ENCODE measurements around the gene TNFRSF1B.

The TNFRSF1B gene

DNA sequence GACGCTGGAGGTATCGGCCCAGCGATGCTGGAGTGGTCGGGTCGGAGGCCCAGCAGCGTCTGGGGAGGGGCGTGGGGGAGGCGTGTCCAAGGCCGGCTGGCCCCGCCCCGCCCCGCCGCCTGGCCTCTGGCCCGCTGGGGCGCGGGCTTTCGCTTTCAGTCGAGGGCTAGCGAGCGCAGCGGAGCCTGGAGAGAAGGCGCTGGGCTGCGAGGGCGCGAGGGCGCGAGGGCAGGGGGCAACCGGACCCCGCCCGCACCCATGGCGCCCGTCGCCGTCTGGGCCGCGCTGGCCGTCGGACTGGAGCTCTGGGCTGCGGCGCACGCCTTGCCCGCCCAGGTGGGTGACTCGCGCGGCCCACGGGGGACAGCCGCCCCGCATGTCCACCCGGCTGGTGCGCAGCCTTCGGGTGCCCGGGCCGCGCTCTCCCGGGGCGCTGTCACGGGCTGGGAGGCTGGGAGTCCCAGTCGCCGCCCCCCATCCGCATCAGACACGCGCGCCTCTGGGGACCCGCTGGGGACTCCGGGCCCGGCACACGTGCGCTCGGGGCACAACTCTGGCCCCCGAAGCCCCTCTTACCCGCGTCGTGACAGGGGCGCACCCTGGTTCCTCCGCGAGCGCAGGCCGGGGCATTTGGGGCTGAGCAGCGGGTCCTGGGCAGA lies at the start of gene TNFRSF1B:
Gene TNFRSF1B, plus strand, starts transcription at position 158 of the 659 bp plus-strand sequence. Its CDS starts 101 bp downstream, at position 259.
- DNase-seq: peak; percentile 58

DNA sequence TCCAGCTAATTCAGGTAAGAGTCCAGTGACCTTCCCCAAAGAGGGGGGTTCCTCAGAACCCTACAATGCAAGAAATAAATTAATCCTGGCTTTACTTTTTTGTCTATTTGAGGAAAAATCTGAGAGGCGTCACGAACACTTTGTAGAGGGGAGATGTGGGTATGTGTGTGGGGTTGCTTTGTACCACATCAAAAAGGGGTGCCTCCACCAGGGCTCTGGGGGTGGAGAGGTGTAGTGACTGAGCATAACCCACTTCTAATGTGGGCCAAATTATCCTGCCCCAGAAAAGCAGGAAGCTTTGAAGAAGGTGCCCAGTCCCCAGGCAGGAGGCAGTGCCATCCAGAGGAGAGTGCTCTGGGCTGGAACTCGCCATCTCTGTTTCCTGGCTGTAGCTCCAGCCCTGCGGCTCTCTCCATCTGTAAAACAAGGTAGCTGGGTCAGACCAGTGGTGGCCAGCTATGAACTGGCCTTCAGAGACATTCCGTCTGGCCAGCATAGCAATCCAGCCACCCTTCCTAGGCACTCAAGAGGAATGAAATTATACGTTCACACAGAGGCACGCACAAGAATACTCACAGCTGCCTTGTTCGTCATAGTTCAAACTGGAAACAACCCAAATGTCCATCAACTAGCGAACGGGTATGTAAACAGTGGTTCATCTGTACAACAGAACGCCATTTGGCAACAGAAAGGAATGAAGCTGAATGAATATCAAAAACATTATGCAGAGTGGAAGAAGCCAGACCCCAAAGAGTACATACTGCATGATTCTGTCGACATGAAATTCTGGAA lies 45.4 kb upstream of the TNFRSF1B start:
- no peak for DNase-seq

DNA sequence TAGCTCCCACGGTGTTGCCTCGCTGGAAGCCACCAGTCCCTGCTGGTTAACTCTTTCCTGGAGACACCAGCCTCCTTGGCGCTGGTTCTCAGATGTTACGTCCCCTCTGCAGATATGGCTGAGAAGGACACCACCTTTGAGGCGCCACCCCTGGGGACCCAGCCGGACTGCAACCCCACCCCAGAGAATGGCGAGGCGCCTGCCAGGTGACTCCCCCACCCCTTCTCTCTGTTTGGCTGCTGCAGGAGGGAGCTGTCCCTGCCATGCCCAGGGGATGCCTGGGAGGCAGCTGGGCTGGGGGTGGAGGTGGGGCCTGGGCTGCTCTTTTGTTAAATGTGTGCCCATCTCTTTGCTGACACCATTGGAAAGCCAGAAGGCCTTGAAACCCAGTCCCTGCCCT lies 43.6 kb upstream of the TNFRSF1B start:
- DNase-seq: no peak

- peak; percentile 66 for DNase-seq
These were observed 41.9 kb upstream of the TNFRSF1B start for GRCh38 chr1:12124693-12125421.

DNA sequence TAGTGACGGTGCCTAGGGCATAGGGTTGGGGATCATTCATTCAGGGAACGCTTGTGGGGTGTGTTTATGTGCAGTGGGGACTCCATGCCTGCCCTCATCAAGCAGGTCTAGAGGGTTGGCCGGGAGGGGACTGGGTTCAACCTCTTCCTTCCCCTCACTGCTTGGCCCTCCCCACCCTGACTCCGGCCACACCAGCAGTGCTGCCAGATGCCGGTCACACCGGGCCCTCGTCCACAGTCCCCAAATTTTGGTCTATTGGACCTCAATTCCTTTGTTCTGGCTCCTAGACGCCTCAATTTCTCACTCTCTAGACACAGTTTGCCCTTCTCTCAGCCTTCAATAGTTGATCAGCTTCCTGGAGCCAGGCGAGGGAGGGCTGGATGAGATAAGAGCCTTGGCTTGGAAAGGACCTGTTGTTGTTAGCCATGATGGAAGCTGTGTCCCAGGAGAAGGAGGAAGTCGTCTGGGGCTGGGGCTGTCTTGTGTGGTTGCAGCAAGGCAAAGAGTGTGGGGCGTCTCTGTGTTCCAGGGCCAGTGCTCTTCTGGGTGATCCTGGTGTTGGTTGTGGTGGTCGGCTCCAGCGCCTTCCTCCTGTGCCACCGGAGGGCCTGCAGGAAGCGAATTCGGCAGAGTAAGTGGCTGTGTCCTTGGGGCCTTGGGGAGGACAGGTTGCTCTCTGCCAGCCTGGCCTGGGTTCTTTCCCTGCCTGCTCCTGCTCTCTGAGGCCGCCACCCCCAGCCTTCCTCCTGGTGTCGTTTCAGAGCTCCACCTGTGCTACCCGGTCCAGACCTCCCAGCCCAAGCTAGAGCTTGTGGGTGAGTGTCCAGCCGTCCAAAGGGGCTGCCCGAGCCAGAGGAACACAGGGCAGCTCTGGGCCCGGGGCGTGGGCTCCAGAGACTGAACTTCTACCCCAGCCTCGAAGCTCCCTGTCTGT lies 41.1 kb upstream of the TNFRSF1B start:
- no peak for DNase-seq

GRCh38 chr1:12126781-12127180 lies 40.0 kb upstream of the TNFRSF1B start:
- DNase-seq: no peak

DNA sequence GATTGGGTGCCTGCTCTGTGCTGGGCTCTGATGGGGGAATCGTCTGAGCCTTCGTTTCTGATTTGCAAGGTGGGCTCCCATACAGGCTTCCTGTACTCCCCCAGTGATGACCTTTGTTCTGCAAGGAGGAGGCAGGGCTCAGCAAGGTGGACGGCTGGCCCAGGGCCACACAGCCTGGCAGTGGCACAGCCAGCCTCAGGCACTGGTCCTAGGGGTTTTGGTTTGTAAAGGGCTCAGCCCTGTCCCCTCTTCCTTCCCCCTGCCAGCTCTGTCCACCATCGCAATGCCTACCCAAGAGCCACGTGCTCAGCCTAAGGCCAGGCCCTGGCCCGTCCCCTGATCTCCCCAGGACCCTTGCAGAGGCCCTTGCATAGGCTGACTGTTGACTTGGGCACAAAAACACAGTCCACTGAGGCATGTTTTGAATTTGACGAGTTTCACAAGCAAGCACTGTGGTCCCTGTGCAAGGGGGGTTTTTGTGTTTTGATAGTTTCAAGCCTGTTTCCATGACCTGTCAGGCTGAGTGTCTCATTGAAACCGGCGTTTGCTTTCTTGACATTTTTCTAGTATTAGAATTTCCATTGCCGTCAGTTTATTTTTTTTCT lies 39.5 kb upstream of the TNFRSF1B start:
- DNase-seq: no peak

GRCh38 chr1:12128120-12128519 lies 38.7 kb upstream of the TNFRSF1B start:
- DNase-seq: no peak

DNA sequence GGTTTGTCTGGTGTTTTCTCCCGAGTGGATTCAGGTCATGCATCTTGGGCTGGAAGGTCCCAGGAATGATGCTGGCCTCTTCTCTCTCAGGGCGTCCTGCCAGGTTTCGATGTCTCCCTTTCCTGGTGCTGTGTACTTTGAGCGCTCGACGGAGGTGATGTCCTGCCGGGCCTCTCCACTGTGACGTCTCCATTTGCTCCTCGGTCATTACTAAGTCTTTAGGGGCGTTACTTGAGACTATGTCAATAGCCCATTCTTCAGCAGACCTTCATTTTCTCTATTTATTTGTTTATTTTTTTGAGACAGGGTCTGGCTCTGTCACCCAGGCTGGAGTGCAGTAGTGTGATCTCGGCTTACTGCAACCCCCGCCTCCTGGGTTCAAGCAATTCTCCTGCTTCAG lies 37.2 kb upstream of the TNFRSF1B start:
- DNase-seq: no peak

GRCh38 chr1:12130466-12131130 lies 36.2 kb upstream of the TNFRSF1B start:
- DNase-seq: no peak

GRCh38 chr1:12132078-12132477 lies 34.7 kb upstream of the TNFRSF1B start:
- no peak for DNase-seq

DNA sequence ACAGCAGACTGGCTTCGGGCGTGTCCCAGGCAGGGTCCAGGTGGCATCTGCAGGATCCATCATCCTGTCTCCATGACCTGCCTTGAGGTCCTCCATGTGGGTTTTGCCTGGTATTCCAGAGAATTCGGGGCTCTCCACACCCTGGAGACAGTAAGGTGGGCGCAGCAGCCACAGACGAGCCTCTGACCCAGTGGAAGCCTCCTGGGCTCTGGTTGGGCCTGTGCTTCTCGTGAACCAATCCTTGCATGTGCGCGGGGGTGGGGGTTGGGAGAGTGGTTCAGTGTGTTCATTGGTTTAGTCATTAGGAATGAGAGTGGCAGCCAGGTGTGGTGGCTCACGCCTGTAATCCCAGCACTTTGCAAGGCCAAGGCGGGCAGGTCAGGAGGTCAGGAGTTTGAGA lies 32.1 kb upstream of the TNFRSF1B start:
- no peak for DNase-seq

DNA sequence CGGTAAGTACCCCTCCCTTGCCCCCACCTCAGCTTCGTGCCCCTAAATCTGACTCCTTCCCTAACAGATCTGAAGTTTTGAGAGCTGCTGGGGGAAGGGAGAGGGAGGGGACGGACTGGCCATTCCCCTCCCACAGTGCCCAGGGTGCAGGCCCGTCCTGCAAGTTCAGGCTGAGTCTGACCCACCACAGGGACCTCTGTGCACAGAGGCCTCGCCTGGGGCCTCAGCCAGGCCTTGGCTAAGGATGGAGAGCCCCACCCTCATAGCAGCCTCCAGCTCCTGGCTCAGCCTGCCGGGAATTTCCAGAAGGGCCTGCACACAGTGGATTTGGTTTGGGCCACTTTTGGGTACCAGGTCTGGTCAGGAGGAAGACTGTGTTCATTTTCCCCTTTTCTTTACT lies 31.2 kb upstream of the TNFRSF1B start:
- no peak for DNase-seq

DNA sequence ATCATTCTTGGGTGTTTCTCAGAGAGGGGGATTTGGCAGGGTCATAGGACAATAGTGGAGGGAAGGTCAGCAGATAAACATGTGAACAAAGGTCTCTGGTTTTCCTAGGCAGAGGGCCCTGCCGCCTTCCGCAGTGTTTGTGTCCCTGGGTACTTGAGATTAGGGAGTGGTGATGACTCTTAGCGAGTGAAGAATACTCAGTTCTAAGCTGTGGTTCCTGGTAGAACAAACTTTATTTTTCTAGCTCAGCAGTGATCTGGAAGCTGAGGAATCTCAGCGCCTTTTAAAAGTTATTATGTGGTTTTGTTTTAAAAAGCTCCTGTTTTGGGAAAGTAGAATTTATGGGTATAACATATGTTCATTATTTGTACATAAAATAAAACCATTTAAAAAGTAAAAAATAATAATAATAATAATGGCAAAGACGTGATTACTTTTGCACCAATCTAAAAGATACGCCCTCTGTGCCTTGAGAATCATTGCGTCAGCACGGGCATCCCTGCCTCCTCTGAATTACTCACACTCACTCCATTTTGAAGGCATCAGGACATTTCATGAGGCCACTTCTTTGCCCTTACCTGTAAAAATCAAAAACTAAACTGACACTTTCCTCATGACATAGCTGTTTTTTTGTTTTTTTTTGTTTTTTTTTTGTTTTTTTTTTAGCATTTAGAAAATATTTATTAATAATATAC lies 29.7 kb upstream of the TNFRSF1B start:
- no peak for DNase-seq

- no peak for DNase-seq
These were observed 28.3 kb upstream of the TNFRSF1B start for GRCh38 chr1:12138196-12139168.

DNA sequence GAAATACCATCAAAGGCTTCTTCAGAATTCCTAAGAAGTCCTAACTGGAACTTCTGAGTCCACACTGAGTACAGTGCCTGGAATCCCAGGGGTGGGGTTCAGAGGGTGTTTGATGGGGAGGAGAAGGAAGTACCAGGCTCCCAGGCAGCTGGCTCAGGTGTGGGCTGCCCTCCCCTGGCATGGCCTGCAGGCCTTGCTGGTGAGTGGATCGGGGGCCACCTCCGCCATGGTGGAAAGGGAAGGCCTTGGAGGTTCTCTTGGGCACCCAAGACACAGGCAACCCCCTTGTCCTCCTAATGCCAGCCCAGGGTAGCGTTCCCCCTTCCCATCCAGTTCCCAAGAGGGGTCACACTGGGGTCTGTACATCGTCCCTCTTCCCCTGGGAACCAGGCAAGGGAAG lies 26.8 kb upstream of the TNFRSF1B start:
- DNase-seq: no peak

GRCh38 chr1:12140515-12141162 lies 26.2 kb upstream of the TNFRSF1B start:
- DNase-seq: no peak

DNA sequence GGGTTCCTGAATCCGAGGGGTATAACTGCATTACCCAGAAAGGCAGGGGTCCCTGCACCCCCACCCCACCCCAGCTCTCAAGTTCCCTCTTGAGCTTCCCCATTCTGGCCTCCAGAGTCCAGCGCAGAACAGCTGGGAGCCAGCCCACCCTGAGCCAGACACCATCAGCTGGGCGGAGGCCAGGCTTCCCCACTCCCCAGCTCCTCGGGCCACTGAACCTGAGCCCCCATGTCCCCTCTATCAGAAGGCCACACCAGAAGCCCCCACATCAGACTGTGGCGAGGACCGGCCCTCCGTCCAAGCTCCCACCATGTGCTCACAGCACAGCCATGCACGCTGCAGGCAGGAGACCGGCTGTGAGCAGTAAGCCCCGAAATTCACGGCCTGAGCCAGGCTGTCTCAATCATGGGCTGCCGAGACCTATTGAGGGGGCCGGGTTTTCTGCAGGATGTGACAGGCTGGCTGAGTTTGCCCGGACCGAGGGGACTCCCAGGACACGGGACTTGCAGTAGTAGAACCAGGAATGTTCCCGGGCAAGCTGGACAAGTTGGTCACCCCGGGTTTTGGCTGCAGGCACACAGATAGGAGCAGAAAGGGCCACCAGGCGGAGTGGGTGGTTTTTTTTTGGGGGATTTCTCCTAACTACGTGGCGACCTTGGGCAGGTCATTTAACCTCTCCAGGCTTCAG lies 25.5 kb upstream of the TNFRSF1B start:
- no peak for DNase-seq
